ENCODE results near the gene HDAC4.

GRCh38 chr2:239216614-239217273, 184.1 kb downstream of the HDAC4 start:
- TF ChIP-seq REST (IDR thresholded peaks at IDR 0.05; ENCODE audit: low read depth, low read length) = no peak
- no peak for TF ChIP-seq POLR2A (IDR thresholded peaks at IDR 0.05; ENCODE audit: low read depth, low read length)
- TF ChIP-seq TAF1 (IDR thresholded peaks at IDR 0.05; ENCODE audit: borderline replicate concordance, low read depth, low read length) = no peak
- no peak for TF ChIP-seq POLR2AphosphoS5 (IDR thresholded peaks at IDR 0.05; ENCODE audit: low read length)

Measured in GM12878 (cell line).